NCI-H2227 treated with DMSO at 0.1 percent for 48 hours (cell line): ENCODE measurements around the gene FSHR.

ENCODE experiments used
- DNase-seq: peaks from one replicate; lab custom pipeline; 2025; lab: John Stamatoyannopoulos, UW

Gene FSHR

GRCh38 chr2:49029406-49029805, 124.9 kb downstream of the FSHR start:
- DNase-seq, result no peak

GRCh38 chr2:49028101-49028500, 126.2 kb downstream of the FSHR start:
- no peak for DNase-seq

GRCh38 chr2:49026706-49027105, 127.6 kb downstream of the FSHR start:
- DNase-seq, result no peak

GRCh38 chr2:49021271-49021670, 133.0 kb downstream of the FSHR start:
- DNase-seq, result peak; percentile 35

- DNase-seq, result peak; percentile 55
Observed at GRCh38 chr2:49005261-49005660, 149.1 kb downstream of the FSHR start.

GRCh38 chr2:49004036-49004626, 150.2 kb downstream of the FSHR start:
- DNase-seq, result no peak

- no peak for DNase-seq
Observed at GRCh38 chr2:49003201-49003600, 151.1 kb downstream of the FSHR start.

- no peak for DNase-seq
Observed at GRCh38 chr2:49002750-49003149, 151.6 kb downstream of the FSHR start.

- no peak for DNase-seq
Observed at GRCh38 chr2:49000695-49001094, 153.6 kb downstream of the FSHR start.

GRCh38 chr2:48998449-48998848, 155.9 kb downstream of the FSHR start:
- no peak for DNase-seq

GRCh38 chr2:48993576-48993975, 160.7 kb downstream of the FSHR start:
- DNase-seq, result no peak

- no peak for DNase-seq
Observed at GRCh38 chr2:48991415-48992131, 162.7 kb downstream of the FSHR start.

GRCh38 chr2:48984922-48985321, 169.4 kb downstream of the FSHR start:
- DNase-seq, result no peak

GRCh38 chr2:48983551-48983950, 170.8 kb downstream of the FSHR start:
- DNase-seq, result no peak

- peak; percentile 47 for DNase-seq
Observed at GRCh38 chr2:48982887-48983435, 171.4 kb downstream of the FSHR start.

- DNase-seq, result no peak
Observed at GRCh38 chr2:48980846-48981245, 173.5 kb downstream of the FSHR start.

GRCh38 chr2:48979691-48980090, 174.6 kb downstream of the FSHR start:
- DNase-seq, result no peak

- DNase-seq, result peak; percentile 26
Observed at GRCh38 chr2:48978131-48978530, 176.2 kb downstream of the FSHR start.

- no peak for DNase-seq
Observed at GRCh38 chr2:48971801-48972200, 182.5 kb downstream of the FSHR start.

GRCh38 chr2:48968011-48968410, 186.3 kb downstream of the FSHR start:
- DNase-seq, result no peak

GRCh38 chr2:48965204-48965603, 189.1 kb downstream of the FSHR start:
- DNase-seq, result no peak

GRCh38 chr2:48961009-48961408, 193.3 kb downstream of the FSHR start:
- no peak for DNase-seq

GRCh38 chr2:48954935-48955334, 199.4 kb downstream of the FSHR start:
- DNase-seq, result no peak

GRCh38 chr2:48954311-48954710, 200.0 kb downstream of the FSHR start:
- DNase-seq, result no peak
